ENCODE data around the gene DNAJB2.

DNA sequence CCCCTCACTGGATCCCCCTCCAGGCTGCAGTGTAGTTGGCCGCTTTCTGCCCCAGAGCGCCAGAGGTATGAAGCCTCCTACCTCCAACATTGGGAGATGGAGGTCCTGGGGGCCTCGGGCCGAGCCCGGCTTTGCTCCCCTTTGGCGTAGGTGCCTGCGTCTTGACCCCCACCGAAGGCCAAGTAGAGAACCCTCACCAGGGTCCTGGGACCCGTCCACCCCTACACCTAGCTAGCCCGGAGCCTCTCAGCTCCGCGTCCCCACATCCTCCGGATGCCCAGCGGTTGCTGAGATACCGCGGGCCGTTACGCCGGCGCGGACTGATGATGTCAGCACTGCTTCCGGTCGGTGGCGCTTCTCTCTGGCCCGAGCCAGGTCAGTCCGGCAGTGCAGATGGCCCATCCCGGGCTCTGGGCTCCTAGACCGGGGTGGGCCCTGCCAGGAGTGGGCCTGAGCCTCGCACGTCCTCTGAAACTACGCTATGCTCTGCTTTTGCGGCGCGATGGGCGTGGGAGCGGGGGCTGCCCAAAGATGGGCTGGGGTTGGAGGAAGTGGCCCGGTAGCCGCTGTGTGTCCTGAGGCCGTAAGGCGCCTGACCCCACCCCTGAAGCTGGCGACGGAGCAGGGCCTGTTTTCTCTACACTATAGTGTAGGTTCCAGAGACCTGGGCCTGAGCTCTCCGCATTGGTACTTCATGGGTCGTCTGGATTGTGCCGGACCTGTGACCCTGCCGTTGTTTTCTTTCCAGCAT is 33.8 kb upstream of the DNAJB2 start, which contains the start of the genes GLB1L and STK16:
- TF ChIP-seq, protein P1, sequence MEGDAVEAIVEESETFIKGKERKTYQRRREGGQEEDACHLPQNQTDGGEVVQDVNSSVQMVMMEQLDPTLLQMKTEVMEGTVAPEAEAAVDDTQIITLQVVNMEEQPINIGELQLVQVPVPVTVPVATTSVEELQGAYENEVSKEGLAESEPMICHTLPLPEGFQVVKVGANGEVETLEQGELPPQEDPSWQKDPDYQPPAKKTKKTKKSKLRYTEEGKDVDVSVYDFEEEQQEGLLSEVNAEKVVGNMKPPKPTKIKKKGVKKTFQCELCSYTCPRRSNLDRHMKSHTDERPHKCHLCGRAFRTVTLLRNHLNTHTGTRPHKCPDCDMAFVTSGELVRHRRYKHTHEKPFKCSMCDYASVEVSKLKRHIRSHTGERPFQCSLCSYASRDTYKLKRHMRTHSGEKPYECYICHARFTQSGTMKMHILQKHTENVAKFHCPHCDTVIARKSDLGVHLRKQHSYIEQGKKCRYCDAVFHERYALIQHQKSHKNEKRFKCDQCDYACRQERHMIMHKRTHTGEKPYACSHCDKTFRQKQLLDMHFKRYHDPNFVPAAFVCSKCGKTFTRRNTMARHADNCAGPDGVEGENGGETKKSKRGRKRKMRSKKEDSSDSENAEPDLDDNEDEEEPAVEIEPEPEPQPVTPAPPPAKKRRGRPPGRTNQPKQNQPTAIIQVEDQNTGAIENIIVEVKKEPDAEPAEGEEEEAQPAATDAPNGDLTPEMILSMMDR (conservative IDR thresholded peaks at IDR 0.05; ENCODE audit: low read length) = no peak
- no peak for TF ChIP-seq EZH2phosphoT487 (IDR thresholded peaks at IDR 0.05; ENCODE audit: borderline replicate concordance, low read depth, low read length)

Measured in OCI-LY7 (cell line).